BLaER1 treated with 17β-estradiol and CSF1 and Interleukin-3, amounts not matched to agents 10 nM and 100 nM (cell line): ENCODE measurements around the gene TPGS2.

Experiments
- H3K27ac ChIP-seq, 11 experiments: shearing (Covaris generic); formaldehyde crosslinking; 2 replicates each; pipeline ENCODE4 v1.8.1; 2022
- H3K27me3 ChIP-seq, 11 experiments: shearing (Covaris generic); formaldehyde crosslinking; 2 replicates each; pipeline ENCODE4 v1.8.1; 2022
- H3K36me3 ChIP-seq, 11 experiments: shearing (Covaris generic); formaldehyde crosslinking; 2 replicates each; pipeline ENCODE4 v1.8.1; 2022
- H3K4me1 ChIP-seq, 10 experiments: shearing (Covaris generic); formaldehyde crosslinking; 2 replicates each; pipeline ENCODE4 v1.8.1; 2022
- H3K4me2 ChIP-seq, 11 experiments: shearing (Covaris generic); formaldehyde crosslinking; 2 replicates each; pipeline ENCODE4 v1.8.1; 2022
- H3K4me3 ChIP-seq, 10 experiments: shearing (Covaris generic); formaldehyde crosslinking; 2 replicates each; pipeline ENCODE4 v1.8.1; 2022
- H3K9ac ChIP-seq, 11 experiments: shearing (Covaris generic); formaldehyde crosslinking; 2 replicates each; pipeline ENCODE4 v1.8.1; 2022
- H3K9me3 ChIP-seq, 11 experiments: shearing (Covaris generic); formaldehyde crosslinking; replicated peaks in 1 of 11; 2 replicates each; pipeline ENCODE4 v1.8.1; 2022
- H4K20me1 ChIP-seq, 11 experiments: shearing (Covaris generic); formaldehyde crosslinking; 2 replicates each; pipeline ENCODE4 v1.8.1; 2022
- Cebpa-rat ChIP-seq, 11 experiments: shearing (Covaris generic); IDR thresholded peaks; 2 replicates each; pipeline ENCODE4 v1.8.1; 2022

TPGS2 gene

DNA sequence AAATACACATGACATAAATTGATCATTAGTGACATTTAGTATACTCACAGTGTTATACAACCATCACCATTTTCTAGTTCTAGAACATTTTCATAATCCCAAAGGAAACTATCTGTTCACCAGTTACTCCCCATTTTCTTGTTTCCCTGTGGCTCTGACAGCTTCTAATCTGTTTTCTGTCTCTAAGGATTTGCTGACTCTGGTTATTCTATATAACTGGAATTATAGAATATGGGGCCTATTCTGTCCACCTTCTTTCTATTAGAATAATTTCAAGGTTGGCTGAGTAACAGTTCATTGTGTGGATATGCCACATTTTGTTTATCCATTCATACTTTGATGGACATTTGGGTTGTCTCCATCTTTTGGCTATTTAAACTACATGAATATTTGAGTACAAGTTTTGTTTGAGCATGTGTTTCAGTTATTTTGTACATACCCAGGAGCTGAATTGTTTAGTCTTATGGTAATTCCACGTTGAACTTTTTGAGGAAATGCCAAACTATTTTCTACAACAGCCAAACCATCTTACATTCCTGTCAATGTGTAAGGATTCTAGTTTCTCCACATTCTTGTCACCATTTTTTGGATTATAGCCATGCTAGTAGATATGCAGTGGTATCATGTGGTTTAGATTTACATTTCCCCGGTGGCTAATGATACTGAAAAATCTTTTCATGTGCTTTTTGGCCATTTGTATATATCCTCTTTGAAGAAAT, 20.6 kb upstream of the TPGS2 start:
- Histone ChIP-seq H3K4me1 (no peaks in the 10 kb centered on the region), H3K27ac (no peak overlapping the region), H3K9me3 (peaks cover 11 to 24% (median 14%) of the 10 kb centered on the region in 11 experiments), H3K4me3 (no peak overlapping the region), H3K36me3 (peaks cover 15 to 33% (median 19%) of the 10 kb centered on the region in 11 experiments), H3K4me2 (no peak overlapping the region), H4K20me1 (no peaks in the 10 kb centered on the region), H3K9ac (no peak overlapping the region), H3K27me3 (no peaks in the 10 kb centered on the region)
- TF ChIP-seq Cebpa-rat (IDR thresholded peaks at IDR 0.05) = no peak

DNA sequence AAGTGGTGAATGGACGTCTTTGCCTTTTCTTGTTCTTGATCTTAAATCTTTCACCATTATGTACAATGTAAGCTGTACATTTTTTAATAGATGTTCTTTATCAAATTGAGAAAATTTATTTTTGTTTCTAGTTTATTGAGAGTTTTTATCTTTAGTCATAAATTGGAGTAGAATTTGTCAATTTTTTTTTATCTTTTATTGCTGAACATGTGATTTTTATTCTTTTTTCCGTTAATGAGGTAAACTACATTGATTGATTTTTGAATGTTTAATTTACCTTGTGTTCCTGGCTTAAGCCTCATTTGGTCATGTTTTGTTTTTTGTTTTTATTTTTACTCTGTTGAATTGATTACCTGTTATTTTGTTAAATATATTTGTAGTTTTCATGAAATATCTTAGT, 19.8 kb upstream of the TPGS2 start:
- Histone ChIP-seq H3K36me3 (peaks cover 9 to 25% (median 16%) of the 10 kb centered on the region in 11 experiments), H3K4me3 (no peak overlapping the region), H3K27ac (no peak overlapping the region), H3K4me2 (no peak overlapping the region), H4K20me1 (no peaks in the 10 kb centered on the region), H3K9me3 (peaks cover 11 to 18% (median 14%) of the 10 kb centered on the region in 11 experiments), H3K27me3 (no peaks in the 10 kb centered on the region), H3K4me1 (no peaks in the 10 kb centered on the region), H3K9ac (no peak overlapping the region)
- no peak for TF ChIP-seq Cebpa-rat (IDR thresholded peaks at IDR 0.05)

GRCh38 chr18:36843784-36844183, 15.0 kb upstream of the TPGS2 start:
- Histone ChIP-seq H4K20me1 (no peaks in the 10 kb centered on the region), H3K27ac (no peak overlapping the region), H3K27me3 (no peaks in the 10 kb centered on the region), H3K4me1 (peaks cover 5 to 9% (median 7%) of the 10 kb centered on the region in 10 experiments), H3K36me3 (peaks cover 16 to 49% (median 30%) of the 10 kb centered on the region in 11 experiments; a peak in 20 of 22 replicates), H3K9ac (no peak overlapping the region), H3K4me3 (no peak overlapping the region), H3K4me2 (no peak overlapping the region), H3K9me3 (peaks cover 2 to 23% (median 18%) of the 10 kb centered on the region in 11 experiments)
- TF ChIP-seq Cebpa-rat (IDR thresholded peaks at IDR 0.05) = no peak

- no peaks in the 10 kb centered on the region for H4K20me1 ChIP-seq
- H3K9me3 ChIP-seq = peaks cover 7 to 29% (median 24%) of the 10 kb centered on the region in 11 experiments
- peaks cover 22 to 55% (median 34%) of the 10 kb centered on the region in 11 experiments; a peak in 21 of 22 replicates for H3K36me3 ChIP-seq
- H3K4me2 ChIP-seq = no peak overlapping the region
- H3K27me3 ChIP-seq = no peaks in the 10 kb centered on the region
- no peak overlapping the region for H3K9ac ChIP-seq
- peaks cover 5 to 12% (median 7%) of the 10 kb centered on the region in 10 experiments for H3K4me1 ChIP-seq
- H3K27ac ChIP-seq = no peak overlapping the region
- no peak overlapping the region for H3K4me3 ChIP-seq
- no peak for TF ChIP-seq Cebpa-rat (IDR thresholded peaks at IDR 0.05)
These were observed 14.4 kb upstream of the TPGS2 start for GRCh38 chr18:36843199-36843598.

GRCh38 chr18:36839835-36840234, 11.0 kb upstream of the TPGS2 start:
- no peak for TF ChIP-seq Cebpa-rat (IDR thresholded peaks at IDR 0.05)
- Histone ChIP-seq H4K20me1 (no peaks in the 10 kb centered on the region), H3K4me3 (no peak overlapping the region), H3K27me3 (no peaks in the 10 kb centered on the region), H3K4me2 (no peak overlapping the region), H3K36me3 (peaks cover 25 to 88% (median 63%) of the 10 kb centered on the region in 11 experiments; a peak in 21 of 22 replicates), H3K9me3 (peaks cover 7 to 45% (median 35%) of the 10 kb centered on the region in 11 experiments), H3K4me1 (peaks cover 5 to 23% (median 7%) of the 10 kb centered on the region in 10 experiments), H3K9ac (no peak overlapping the region), H3K27ac (no peak overlapping the region)

- Histone ChIP-seq H3K36me3 (peaks cover 15 to 65% (median 57%) of the 10 kb centered on the region in 11 experiments; a peak in 21 of 22 replicates), H3K4me3 (no peak overlapping the region), H4K20me1 (no peaks in the 10 kb centered on the region), H3K4me1 (peaks cover 0 to 15% (median 0%) of the 10 kb centered on the region in 10 experiments; a peak in 8 of 20 replicates), H3K27me3 (no peaks in the 10 kb centered on the region), H3K27ac (no peak overlapping the region), H3K9me3 (peaks cover 7 to 43% (median 35%) of the 10 kb centered on the region in 11 experiments), H3K9ac (no peak overlapping the region), H3K4me2 (no peak overlapping the region)
- no peak for TF ChIP-seq Cebpa-rat (IDR thresholded peaks at IDR 0.05)
These were observed 7.1 kb upstream of the TPGS2 start for GRCh38 chr18:36835927-36836326.

DNA sequence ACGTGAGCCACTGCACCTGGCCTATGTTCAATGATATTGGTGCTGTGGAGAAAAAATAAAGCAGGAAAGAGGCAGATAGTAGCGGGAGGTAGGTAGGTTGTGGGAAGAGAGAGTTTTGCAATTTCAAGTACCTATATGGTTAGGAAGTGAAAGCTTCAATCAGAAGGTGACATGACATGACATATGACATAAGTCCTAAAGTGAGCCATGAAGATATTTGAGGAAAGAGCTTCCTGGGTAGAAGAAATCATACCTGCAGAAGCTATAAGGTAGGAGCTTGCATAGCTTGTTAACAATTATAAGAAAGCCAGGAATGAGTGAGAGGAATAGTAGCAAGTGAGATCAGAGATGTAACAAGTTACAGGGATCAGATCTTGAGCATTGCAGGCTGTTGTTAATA, 4.3 kb upstream of the TPGS2 start:
- peaks cover 0 to 37% (median 29%) of the 10 kb centered on the region in 11 experiments; a peak in 17 of 22 replicates for H3K36me3 ChIP-seq
- no peak for TF ChIP-seq Cebpa-rat (IDR thresholded peaks at IDR 0.05)
- peaks cover 0 to 16% (median 8%) of the 10 kb centered on the region in 11 experiments; a peak in 14 of 22 replicates for H3K9me3 ChIP-seq
- H3K4me3 ChIP-seq = no peak overlapping the region
- H4K20me1 ChIP-seq = no peaks in the 10 kb centered on the region
- peaks cover 14 to 27% (median 17%) of the 10 kb centered on the region in 10 experiments for H3K4me1 ChIP-seq
- no peak overlapping the region for H3K9ac ChIP-seq
- H3K27me3 ChIP-seq = no peaks in the 10 kb centered on the region
- no peak overlapping the region for H3K27ac ChIP-seq
- H3K4me2 ChIP-seq = no peak overlapping the region

DNA sequence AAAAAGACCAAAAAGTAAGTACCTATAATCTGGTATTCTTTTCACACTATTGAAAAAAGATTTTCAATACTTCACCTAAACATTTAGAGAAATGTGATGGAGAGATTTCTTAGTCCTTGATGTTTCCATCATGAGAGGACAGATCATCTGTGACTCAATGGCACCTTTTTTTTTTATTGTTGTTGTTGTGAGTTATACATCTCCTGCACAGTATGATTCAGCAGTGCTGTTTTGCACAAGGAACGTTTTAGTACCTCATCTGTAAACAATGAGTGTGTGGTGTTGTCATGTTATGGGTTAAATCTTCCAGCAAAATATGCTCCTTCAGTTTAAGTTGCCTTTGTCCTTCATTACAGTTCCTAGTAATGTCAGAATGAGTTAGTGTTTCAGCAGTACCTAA, 2.3 kb upstream of the TPGS2 start:
- peaks cover 22 to 29% (median 26%) of the 10 kb centered on the region in 10 experiments for H3K4me1 ChIP-seq
- no peak overlapping the region for H3K4me3 ChIP-seq
- H3K27me3 ChIP-seq = no peaks in the 10 kb centered on the region
- H4K20me1 ChIP-seq = no peaks in the 10 kb centered on the region
- peaks cover 0 to 23% (median 12%) of the 10 kb centered on the region in 11 experiments; a peak in 15 of 22 replicates for H3K36me3 ChIP-seq
- no peak for TF ChIP-seq Cebpa-rat (IDR thresholded peaks at IDR 0.05)
- no peak overlapping the region for H3K27ac ChIP-seq
- no peak overlapping the region for H3K9ac ChIP-seq
- no peak overlapping the region for H3K4me2 ChIP-seq
- peaks cover 0 to 5% (median 0%) of the 10 kb centered on the region in 11 experiments; a peak in 5 of 22 replicates for H3K9me3 ChIP-seq

GRCh38 chr18:36830158-36830495, 1.3 kb upstream of the TPGS2 start:
- Histone ChIP-seq H3K4me1 (peaks cover 22 to 29% (median 26%) of the 10 kb centered on the region in 10 experiments), H3K9me3 (peaks cover 0 to 13% (median 0%) of the 10 kb centered on the region in 11 experiments; a peak in 5 of 22 replicates), H3K9ac (peak overlapping the region in 5 of 11 experiments; percentile 82 to 92 (median 87); a peak in 4 of 22 replicates), H3K4me2 (peak overlapping the region; percentile 75 to 89 (median 85)), H3K36me3 (peaks cover 0 to 19% (median 10%) of the 10 kb centered on the region in 11 experiments; a peak in 14 of 22 replicates), H3K27ac (no peak overlapping the region), H3K27me3 (no peaks in the 10 kb centered on the region), H3K4me3 (peak overlapping the region in 6 of 10 experiments; percentile 79 to 95 (median 88); a peak in 10 of 20 replicates), H4K20me1 (no peaks in the 10 kb centered on the region)
- no peak for TF ChIP-seq Cebpa-rat (IDR thresholded peaks at IDR 0.05)
